Right lobe of liver (tissue), 4 donors: ENCODE results near the gene CD7.

Experiments
- POLR2A ChIP-seq: fragments of 450-650 bp; IDR thresholded peaks from one replicate; pipeline ENCODE4 v1.6.1; 2017; ENCODE audit warnings: antibody characterized with exemption, mild to moderate bottlenecking
- TF ChIP-seq, protein P1 (sequence below), 4 donors: fragments of 200-600 bp in 3 of 4; fragments of 450-650 bp in 1 of 4; IDR thresholded peaks; one replicate each; pipeline versions ENCODE4 v1.5.1 to v1.8.0; 2016 to 2022; ENCODE audit warnings: antibody characterized with exemption in 4 of 4, mild to moderate bottlenecking in 2 of 4
- donor health status: DM: no; HTN: no; CAD: no.
- donor health status: DM: no; HTN: no; CAD: no.
- donor health status: DM: no; HTN: yes; CAD: no.

GRCh38 chr17:82318169-82318498, 726 bp upstream of the CD7 start:
- TF ChIP-seq, protein P1, sequence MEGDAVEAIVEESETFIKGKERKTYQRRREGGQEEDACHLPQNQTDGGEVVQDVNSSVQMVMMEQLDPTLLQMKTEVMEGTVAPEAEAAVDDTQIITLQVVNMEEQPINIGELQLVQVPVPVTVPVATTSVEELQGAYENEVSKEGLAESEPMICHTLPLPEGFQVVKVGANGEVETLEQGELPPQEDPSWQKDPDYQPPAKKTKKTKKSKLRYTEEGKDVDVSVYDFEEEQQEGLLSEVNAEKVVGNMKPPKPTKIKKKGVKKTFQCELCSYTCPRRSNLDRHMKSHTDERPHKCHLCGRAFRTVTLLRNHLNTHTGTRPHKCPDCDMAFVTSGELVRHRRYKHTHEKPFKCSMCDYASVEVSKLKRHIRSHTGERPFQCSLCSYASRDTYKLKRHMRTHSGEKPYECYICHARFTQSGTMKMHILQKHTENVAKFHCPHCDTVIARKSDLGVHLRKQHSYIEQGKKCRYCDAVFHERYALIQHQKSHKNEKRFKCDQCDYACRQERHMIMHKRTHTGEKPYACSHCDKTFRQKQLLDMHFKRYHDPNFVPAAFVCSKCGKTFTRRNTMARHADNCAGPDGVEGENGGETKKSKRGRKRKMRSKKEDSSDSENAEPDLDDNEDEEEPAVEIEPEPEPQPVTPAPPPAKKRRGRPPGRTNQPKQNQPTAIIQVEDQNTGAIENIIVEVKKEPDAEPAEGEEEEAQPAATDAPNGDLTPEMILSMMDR (IDR thresholded peaks at IDR 0.05) = no peak
- no peak for TF ChIP-seq POLR2A
